Measurements from ENCODE around the gene ARL15.

ARL15 gene

DNA sequence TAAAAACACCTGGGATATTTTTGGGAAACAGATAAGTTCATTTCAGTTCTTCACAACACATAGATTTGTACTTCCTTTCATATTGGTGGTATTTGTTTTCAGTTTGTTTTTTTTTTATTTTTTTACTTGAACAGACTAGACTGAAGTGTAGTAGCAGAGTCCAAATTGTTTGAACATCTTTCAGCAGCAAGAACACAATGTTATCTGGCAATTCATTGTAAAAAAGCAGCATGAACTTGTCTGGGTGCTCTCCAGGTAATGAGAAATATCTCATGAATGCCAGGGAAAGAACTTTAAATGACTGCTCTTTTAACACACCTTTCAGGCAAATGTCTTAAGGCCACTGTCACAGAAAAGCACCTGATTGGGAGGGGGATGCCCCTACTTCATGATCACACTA, 113.4 kb downstream of the ARL15 start:
- DNase-seq: no peak

DNA sequence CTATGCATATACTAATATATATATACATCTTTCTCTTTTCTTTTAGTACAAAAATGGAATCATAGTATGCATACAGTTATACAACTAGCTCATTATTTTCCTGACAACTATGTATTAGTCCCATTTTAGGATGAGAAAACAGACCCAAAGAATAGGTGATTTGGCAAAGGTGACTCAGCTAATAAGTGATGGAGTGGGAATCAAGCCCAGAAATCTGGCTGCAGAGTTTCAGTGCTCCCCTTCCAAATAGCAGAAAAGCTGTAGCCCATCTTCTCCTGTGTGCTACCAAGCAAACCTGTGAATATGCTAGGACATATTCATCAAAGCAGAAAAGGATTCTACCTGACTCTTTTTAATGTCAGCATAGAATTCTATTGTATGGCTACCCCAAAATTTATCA, 114.7 kb downstream of the ARL15 start:
- no peak for DNase-seq

DNA sequence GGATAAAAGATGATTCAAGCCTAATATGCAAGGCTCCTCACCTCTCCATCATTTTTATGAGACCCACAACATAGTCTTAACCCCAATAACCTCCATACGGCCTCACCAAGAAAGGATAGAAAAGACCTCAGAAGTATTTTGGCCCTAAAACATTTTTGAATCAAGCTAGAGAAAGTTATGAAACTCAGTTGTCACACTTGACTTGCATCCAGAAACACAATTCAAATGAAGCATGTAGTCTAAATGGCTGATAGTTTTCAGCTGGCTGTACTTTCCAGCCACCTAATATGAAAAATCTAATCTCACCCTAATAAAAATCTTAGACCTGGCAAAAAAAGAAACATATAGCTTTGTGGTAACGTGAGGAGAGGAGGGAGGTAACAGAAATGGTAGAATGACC, 116.1 kb downstream of the ARL15 start:
- no peak for DNase-seq

DNA sequence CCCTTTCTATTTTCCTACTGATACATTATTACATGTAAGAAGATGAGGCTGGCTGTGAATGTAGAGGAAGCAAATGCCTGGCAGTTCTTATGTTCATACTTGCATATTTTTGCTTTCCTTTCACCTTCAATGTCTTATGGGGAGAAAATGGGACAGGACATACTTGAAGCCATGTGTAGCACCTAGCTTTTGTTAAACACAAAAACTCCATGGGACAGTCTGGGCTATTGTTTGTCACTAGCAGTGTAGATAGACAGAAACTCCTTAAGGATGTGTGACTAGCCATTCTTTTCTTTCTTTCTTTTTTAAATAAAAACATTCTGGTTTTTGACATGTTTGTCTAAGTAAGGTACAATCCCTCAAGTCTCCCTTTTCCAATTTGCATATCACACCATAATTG, 122.7 kb downstream of the ARL15 start:
- no peak for DNase-seq

DNA sequence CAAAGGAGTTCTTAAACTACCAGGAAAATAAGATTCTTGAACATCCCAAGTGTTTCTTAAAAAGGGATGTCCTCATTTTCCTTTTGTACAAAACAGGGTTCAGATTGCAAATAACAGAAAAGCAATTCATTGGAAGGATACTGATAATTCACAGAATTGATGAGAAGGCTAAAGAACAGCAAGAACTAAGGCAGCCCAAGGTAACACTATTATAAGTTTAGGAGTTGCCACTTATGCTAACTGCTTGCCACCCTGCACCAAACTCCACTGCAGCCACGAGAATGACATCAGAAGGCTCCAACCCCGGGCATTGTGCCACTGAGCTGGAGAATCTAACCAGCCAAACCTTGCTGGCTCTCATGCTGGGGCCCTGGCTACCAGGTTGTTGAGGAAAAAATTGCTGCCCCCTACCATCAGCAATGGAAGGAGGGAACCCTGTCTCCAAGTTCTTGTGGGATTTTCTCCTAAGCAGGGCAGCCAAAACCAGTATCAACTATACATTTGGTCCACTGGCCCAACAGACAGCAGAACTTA, 123.4 kb downstream of the ARL15 start:
- DNase-seq: no peak

DNA sequence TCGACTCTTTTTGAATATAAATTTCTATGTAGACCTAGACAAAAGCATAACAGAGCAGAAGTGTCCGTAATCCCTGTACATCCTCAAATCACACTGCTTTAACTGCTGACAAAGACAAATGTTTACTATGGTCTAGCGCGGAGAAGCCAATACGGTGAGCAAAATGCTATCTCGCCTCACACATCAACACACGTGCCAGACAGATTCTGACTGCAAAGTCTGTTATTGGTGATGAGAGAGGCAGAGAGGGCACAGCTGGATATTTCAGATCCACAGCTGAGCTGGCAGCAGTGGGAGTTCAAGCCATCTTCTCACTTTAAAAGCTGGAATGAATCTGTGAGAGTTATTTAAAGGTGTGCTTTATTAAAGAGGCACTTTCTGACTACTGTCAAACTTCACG, 124.3 kb downstream of the ARL15 start:
- DNase-seq: no peak

DNA sequence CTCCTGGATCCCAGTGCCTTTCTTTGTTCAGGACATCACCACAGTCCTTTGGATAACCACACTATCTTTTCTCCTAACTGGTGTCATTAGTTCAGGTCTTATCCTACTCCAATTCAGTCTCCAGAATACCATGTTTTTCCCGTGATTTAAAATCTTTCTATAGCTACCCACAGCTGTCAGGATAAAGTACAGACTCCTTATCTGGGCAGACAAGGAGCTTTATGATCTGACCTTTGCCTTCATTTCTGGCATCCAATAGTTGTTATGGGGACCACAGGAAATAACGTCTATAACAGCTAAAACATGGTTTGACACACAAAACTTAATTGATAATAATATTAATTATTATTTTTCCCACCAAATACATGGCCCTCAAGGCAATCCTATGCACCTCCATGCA, 125.6 kb downstream of the ARL15 start:
- DNase-seq: no peak

DNA sequence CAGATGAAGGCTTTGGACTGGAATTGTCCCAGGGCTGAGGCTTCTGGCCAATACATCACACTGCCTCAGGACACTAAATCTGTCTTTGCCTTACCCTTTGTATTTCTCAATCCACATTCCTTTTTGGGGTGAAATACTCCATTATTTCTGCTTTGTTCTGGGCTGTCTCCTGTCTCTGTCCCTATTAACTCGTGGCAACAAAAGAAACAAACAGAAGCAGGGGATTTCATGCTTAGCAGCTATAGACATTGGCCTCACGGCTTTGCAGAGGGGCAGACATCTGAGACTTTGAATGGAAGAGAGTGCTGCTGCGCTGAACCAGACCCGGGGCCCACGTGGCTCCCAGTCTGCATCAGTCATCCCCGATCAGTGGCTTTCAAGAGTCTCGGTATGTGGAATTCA, 129.7 kb downstream of the ARL15 start:
- no peak for DNase-seq

DNA sequence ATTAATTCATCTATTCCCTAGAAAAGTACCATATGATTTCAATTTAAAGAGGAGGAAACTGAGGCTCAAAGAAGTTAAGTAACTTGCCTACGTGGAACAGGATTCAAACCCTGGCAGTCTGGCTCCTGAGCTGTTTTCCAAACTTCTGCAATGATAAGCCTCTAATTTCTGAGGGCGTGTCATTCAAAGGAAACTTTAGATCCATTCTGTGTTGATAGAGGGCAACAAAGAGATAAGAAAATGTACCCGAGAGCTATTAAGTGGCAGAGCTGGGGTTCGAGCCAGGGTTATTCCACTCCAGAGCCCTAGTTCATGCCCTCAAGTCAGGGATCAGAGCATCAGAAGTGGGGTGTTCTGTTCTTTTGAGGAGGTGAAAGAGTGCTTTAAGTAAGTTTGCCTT, 131.4 kb downstream of the ARL15 start:
- DNase-seq: no peak

DNA sequence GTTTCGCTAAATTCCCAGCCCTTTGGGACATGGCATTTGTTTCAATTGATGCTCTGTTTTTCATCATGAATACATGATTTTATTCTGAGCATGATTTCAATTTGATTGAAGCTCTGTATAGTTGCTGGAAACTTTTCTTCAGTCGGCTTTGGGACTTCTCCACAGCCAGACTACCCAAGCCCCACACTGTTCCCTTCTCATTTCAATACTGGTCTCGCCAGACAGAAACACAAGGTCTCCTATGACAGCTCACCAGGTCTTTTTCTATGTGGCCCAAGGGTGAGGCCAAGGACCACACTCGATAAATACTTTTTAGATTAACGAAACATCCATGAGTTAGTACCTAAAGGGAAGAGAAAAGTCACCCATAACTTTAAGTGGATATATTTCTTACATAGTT, 132.2 kb downstream of the ARL15 start:
- no peak for DNase-seq

DNA sequence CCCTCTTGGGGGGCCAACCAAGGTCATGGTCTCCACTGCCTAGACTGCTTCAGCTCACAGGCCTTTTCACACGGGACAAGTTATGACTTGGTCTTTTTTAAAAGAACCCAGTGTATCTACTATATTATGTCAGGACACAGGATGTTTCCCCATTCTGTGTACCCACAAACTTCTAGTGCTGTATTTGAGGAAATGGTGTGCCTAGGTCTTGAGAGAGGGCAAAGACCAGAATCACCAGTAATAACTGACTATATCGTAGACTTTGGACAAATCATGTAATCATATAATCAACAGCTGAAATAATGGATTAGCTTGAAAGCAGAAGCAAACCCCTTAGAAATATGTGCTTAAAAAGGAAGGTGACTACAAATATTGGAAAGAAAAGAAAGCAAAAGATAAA, 133.3 kb downstream of the ARL15 start:
- DNase-seq: no peak

DNA sequence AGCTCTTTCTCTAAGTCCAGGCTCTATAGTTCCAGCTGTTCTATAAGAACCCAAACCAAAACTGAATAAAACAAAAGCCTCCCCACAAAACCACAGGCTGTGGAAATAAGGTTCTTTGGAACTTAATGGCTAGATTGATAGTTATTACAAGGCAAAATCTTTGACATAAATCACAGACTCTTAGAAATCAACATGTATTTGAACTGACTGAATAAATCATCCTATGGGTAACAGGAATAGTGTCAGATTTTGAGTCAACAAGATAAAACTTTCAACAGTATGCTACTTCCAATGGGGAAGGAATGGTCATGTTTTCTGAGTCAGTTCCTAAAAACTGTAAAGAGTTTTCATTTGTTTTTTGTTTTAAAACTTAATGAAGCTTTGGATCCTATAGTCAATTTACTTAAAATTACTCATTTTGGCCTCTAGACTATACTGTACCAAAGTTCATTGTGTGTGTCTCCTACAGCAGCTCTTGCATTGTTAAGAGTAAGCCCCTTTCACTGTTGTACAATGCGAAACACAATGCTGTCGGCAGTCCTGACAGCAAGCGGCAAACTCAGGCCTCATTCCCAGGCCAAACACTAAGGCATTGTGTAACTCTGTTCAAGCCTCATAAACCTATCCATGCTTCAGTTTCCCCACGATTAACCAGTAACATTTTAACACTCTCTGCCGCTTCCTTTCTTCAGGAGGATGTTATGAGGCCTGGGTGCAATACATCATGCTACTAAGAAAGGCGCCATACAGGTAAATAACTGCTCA, 134.1 kb downstream of the ARL15 start:
- no peak for DNase-seq

DNA sequence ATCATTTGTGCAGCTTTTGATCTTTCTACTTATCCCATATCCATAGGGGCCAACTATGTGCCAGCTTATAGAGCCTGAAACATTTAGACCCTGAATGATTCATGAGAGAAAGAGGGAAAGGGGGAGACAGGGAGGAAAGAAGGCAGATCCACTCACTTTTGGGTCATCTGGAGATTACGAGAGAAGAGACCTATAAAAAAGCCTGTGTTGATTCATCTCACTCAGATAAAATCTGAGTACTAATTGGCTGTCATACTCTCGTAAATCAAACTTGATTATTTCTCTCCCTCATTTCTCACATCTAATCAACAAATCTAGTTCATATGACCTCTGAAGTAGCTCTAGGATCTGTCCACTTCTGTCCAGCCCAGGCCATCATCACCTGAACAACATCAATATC, 137.1 kb downstream of the ARL15 start:
- no peak for DNase-seq

DNA sequence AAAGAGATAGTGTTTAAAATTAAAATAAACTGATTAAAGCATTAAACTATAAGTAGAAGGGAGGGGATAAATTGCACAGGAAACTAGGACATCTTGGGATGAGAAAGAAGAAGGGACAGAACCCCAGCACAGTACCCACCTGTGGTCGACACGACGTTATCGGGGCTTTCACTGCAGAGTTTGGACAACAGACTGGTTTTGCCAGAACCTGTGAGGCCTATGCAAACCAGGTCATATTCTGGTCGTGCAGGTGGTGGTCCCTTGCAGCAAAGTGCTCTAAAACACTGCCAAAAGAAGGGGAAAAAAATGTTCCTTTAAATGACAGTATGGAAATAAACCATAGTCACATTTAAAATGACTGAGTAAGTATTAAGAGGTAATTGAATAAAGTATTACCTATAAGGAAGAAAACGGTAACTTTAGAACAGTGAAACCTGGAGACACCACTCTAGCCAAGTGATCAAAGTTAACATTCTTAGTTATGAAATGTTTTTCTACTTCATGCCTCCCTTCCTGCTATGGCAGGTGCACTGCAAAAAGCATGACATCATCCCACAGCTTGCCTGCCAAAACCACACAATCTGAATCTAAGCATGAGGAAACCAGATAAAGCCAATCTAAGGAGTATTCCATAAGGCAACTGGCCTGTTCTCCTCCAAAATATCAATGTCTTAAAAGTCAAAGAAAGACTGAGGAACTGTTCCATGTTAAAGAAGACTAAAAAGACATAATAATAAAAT, 138.6 kb downstream of the ARL15 start:
- DNase-seq: no peak

DNA sequence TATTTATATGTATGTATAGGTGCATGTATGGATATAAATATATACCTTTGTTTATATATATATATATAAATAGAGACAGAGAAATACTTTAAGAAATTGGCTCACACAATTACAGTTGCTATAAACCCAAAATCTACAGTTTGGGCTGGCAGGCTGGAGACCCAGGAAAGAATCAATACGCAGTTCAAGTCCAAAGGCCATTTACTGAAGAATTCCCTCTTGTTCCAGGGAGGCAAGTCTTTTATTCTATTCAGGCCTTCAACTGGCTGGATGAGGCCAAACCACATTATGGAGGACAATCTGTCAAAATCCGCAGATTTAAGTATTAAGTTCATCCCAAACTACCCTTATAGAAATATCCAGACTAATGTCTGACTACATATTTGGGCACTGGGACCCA, 144.7 kb downstream of the ARL15 start:
- DNase-seq: no peak

DNA sequence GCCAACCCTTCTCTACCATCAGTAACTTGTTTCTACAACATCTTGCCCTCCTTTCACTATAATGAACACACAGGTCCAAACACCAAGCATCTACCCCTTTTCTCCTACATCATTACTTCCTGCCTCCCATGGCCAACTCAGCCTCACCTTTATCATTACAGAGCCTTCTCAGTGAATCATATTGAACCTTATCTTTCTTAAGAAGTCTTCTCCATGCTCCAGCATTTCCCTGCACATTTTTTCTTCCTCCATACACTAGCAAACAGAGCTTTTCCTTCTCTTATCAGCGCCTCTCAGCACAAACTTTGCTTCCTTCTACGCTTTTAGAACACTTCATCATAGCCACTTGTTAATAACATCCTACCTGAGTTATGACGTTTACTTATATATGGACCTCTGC, 148.2 kb downstream of the ARL15 start:
- DNase-seq: no peak

DNA sequence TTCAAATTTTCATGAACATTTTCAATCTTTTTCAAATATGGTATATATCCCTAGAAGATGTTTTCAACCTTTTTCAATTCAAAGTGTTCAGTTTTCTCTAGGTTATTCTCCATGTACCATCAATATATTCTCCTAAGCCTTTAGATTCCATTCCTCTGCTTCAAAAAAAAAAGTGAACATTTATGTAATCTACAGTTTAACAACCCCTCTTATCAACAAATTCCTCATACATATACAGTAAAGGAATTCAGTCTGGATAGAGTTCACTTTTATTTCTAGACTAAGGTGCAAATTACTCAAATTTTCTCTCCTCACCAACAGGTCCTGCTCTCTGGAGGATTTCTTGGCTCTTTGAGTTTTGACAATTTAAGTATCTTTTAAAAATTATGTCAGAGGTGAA, 150.0 kb downstream of the ARL15 start:
- DNase-seq: no peak

DNA sequence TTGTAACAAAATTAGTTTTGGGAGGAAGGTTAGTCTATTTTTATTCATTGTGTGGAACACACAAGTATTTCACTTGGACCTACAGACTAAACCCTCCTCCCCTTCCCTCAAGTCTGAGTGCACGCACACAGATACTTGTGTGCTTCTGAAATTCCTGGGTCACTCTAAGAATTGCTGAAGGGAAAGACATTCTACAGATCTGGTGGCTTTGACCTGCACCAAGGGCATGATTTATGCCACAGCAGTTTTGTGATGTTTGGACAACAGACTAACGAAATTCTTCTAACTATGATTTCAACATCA, 150.5 kb downstream of the ARL15 start:
- DNase-seq: no peak

DNA sequence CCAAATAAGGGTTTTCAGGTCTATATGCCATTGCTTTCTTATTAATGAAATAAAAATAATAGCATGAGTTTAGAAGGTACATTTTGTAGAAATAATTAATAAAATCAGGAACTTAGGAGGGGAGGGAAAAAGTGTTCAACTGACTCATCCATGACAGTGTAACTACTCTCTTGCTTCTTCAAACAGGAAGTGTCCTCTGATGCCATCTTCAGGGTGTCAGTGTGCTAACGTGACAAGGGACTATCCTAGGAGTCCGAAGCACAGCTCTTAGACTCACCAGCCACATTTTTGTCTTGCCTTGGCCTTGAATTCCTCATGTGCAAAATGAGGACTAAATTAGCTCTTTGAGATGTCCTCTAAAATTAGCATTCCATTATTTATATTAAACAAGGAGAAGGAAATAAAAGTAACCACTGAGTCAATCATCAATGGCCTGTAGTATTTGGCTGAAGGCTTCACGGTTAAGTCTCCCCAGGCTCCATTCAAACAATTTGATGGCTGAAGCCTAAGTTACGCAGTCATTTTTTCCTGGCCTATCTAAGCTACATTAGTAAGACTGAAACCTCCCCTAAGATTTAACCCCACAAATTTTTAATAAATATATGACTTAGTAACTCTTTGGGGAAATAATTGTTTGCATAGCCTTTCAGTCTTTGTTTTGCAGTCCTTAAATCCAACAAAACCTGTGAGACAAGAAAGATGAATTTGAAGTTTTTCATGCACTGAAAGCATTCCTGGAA, 151.1 kb downstream of the ARL15 start:
- DNase-seq: no peak

DNA sequence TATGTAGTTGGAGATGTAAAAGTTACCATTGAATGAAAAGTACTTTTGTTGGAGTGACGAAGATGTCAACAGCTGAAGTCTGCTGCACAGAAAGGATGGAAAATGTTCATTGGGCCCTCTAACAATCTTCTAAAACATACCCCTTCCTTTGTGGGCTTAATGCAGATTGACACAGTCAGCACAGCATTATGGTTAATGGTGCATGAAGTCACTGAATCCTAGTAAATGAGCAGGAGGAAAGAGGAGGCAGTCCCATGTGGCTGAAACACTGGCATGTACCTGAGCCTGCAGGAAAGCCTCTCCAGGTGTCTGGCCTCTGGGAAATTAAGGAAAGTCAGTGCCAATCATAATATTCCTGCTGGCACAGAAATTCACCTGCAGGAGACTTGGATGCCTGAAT, 153.8 kb downstream of the ARL15 start:
- no peak for DNase-seq

DNA sequence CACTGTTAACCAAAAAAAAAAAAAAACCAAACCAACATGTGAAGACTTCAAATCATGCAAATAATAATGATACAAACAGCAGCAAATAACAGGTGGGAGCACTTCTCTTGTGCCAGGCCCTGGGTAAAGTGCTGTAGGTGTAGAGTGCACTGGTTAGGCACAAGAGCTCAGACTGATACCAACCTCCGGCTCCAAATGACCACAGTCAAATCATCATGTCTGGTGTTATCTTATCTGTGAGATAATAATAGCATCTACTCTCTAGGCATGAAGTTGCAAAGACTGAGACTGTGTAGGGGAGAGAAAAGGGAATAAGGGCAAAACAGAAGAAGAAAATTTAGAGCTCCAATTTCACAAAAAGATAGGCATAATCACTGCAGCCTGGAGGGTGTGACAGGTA, 159.5 kb downstream of the ARL15 start:
- DNase-seq: no peak

DNA sequence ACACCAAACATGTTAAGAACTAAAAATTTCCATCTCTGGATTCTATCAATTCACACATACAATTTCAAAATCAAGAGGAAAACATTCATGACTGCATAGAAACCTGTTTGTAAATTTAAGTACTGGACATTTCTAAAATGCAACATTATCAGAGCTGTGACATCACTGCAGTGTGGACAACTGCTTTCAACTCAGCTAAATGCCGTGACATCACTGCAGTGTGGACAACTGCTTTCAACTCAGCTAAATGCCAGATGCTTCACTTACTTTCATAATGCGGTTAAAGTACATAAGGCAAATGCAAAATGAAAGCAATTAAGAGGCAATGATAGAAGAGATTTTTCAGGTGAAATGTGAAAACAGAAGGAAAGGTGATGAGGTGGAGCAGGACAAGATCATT, 161.5 kb downstream of the ARL15 start:
- DNase-seq: no peak

DNA sequence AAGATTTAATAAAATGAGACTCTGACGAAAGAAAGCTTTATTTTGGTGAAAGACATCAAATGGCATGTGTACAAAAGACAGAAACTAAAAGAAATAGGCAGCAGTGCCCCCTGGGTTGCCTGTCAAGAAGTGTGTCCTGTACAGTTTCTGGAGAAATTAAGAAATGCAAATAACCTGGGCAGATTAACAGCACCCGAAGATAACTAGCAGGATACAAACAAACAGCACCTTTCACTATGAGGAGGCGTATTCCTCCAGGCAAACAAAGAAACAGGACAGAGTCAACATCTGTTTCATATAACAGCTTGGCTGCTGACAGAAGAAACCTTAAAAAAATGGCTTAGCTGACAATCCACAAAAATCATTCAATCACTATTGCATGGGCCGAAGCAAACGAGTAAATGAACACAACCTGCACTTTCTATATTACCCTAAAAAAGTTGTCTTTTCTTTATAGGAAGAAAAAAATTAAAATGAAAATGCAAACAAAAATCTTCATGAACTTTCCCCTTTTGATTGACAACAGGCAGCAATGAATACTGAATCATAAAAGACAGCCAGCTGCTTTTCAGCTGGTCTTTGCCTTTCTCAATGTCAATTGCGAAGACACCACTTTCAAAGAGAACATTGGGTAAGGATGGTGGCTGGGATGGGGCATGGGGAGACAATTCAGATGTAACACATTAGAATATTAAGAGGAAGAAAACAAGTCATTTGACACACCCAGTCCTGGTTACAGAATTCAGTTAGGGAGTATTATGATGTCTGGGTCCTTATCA, 162.1 kb downstream of the ARL15 start:
- DNase-seq: no peak

Data from stimulated activated CD8-positive, alpha-beta memory T cell treated with anti-CD3 and anti-CD28 coated beads, Interleukin-4, amount 100 ng/mL, for 48 hours (primary cell).